ENCODE results near the gene GYS2. TPM values are rescaled to one million over a fixed set of nuclear protein-coding genes. Genes with fewer than 3 reads are reported as not detected.

The GYS2 gene
- total RNA-seq (2014; rRNA removed; shearing (Covaris generic)) (not detected in 2 replicates), polyA plus RNA-seq (2016; fragmentation: Nextera tagmentation; extraction: Ambion mirVana) (0.08 TPM in 1 of 2 replicates, not detected in the other)

GRCh38 chr12:21604245-21605101 lies at the start of gene GYS2:
Gene GYS2 (minus strand): TSS chr12:21604847. CDS start chr12:21604592, 255 bp downstream.
- no peak for TF ChIP-seq EZH2phosphoT487 (IDR thresholded peaks at IDR 0.05; ENCODE audit: insufficient read depth, low read depth)
- TF ChIP-seq EZH2 (IDR thresholded peaks at IDR 0.05; ENCODE audit: insufficient read depth, poor library complexity, severe bottlenecking): no peak
- in situ Hi-C loops (cut with MboI): no loop called here

GRCh38 chr12:21651821-21652220 lies 47.2 kb upstream of the GYS2 start:
- in situ Hi-C loops (cut with MboI): no loop called here
- DNase-seq: no peak
- peaks cover 82% of the 10 kb centered on the region for H3K79me2 ChIP-seq (ENCODE audit: insufficient read depth)
- no peaks in the 10 kb centered on the region for H3K27me3 ChIP-seq (replicated peaks; ENCODE audit: insufficient read depth)
- no peak overlapping the region for H2AFZ ChIP-seq
- no peak overlapping the region for H3K4me3 ChIP-seq
- no peaks in the 10 kb centered on the region; the same call in 1 of the 2 replicates for H4K20me1 ChIP-seq (ENCODE audit: insufficient read depth)
- H3K9me3 ChIP-seq (ENCODE audit: low read depth): no peaks in the 10 kb centered on the region
- TF ChIP-seq EZH2 (IDR thresholded peaks at IDR 0.05; ENCODE audit: insufficient read depth, poor library complexity, severe bottlenecking): no peak
- TF ChIP-seq EZH2phosphoT487 (IDR thresholded peaks at IDR 0.05; ENCODE audit: insufficient read depth, low read depth): no peak
- peaks cover 54% of the 10 kb centered on the region for H3K36me3 ChIP-seq (ENCODE audit: low read depth)
- peaks cover 12% of the 10 kb centered on the region; the same call in 1 of the 2 replicates for H3K4me1 ChIP-seq (ENCODE audit: insufficient read depth)
- no peak overlapping the region for H3K27ac ChIP-seq
- H3K9me2 ChIP-seq (ENCODE audit: insufficient read depth): no peaks in the 10 kb centered on the region
- 92 to 98% methylated on average over 1 of the region's 1 CpG for WGBS, 2 experiments (ENCODE audit: low coverage in 1 of 2, low lambda C conversion rate in 2 of 2, missing lambda C conversion rate in 2 of 2)
- no peak overlapping the region for H3K9ac ChIP-seq
- no peak overlapping the region for H3K4me2 ChIP-seq (ENCODE audit: unreplicated experiment)
- no peaks in the 10 kb centered on the region; the same call in 1 of the 2 replicates for H3F3A ChIP-seq (ENCODE audit: insufficient read depth)

More at GRCh38 chr12:21604245-21605101, at the start of gene GYS2:
- Histone ChIP-seq H3K36me3 (ENCODE audit: low read depth) (no peaks in the 10 kb centered on the region), H3K79me2 (ENCODE audit: insufficient read depth) (no peaks in the 10 kb centered on the region), H2AFZ (no peak within 1 kb of the TSS), H3F3A (ENCODE audit: insufficient read depth) (no peaks in the 10 kb centered on the region), H4K20me1 (ENCODE audit: insufficient read depth) (no peaks in the 10 kb centered on the region), H3K9ac (no peak within 1 kb of the TSS), H3K4me1 (ENCODE audit: insufficient read depth) (no peaks in the 10 kb centered on the region), H3K4me2 (ENCODE audit: unreplicated experiment) (no peak within 1 kb of the TSS), H3K9me2 (ENCODE audit: insufficient read depth) (no peaks in the 10 kb centered on the region), H3K27me3 (replicated peaks; ENCODE audit: insufficient read depth) (no peaks in the 10 kb centered on the region), H3K4me3 (no peak within 1 kb of the TSS), H3K27ac (no peak within 1 kb of the TSS), H3K9me3 (ENCODE audit: low read depth) (no peaks in the 10 kb centered on the region)
- 83 to 84% methylated on average over 7 of the region's 7 CpGs for WGBS, 2 experiments (ENCODE audit: low coverage in 1 of 2, low lambda C conversion rate in 2 of 2, missing lambda C conversion rate in 2 of 2)
- DNase-seq: no peak

- H3K9me3 ChIP-seq (ENCODE audit: low read depth): no peaks in the 10 kb centered on the region
- H3K9me2 ChIP-seq (ENCODE audit: insufficient read depth): no peaks in the 10 kb centered on the region
- H3K4me1 ChIP-seq (ENCODE audit: insufficient read depth): peaks cover 10% of the 10 kb centered on the region; the same call in 1 of the 2 replicates
- H3K9ac ChIP-seq: no peak overlapping the region
- no peak for TF ChIP-seq EZH2 (IDR thresholded peaks at IDR 0.05; ENCODE audit: insufficient read depth, poor library complexity, severe bottlenecking)
- TF ChIP-seq EZH2phosphoT487 (IDR thresholded peaks at IDR 0.05; ENCODE audit: insufficient read depth, low read depth): no peak
- H3K27ac ChIP-seq: no peak overlapping the region
- H3F3A ChIP-seq (ENCODE audit: insufficient read depth): no peaks in the 10 kb centered on the region; the same call in 1 of the 2 replicates
- no peak overlapping the region for H2AFZ ChIP-seq
- no peak overlapping the region for H3K4me3 ChIP-seq
- in situ Hi-C loops (cut with MboI): no loop called here
- DNase-seq: no peak
- H4K20me1 ChIP-seq (ENCODE audit: insufficient read depth): no peaks in the 10 kb centered on the region; the same call in 1 of the 2 replicates
- H3K27me3 ChIP-seq (replicated peaks; ENCODE audit: insufficient read depth): no peaks in the 10 kb centered on the region
- no peak overlapping the region for H3K4me2 ChIP-seq (ENCODE audit: unreplicated experiment)
- H3K79me2 ChIP-seq (ENCODE audit: insufficient read depth): peaks cover 74% of the 10 kb centered on the region
- WGBS, 2 experiments (ENCODE audit: low coverage in 1 of 2, low lambda C conversion rate in 2 of 2, missing lambda C conversion rate in 2 of 2): 95 to 100% methylated on average over 1 of the region's 1 CpG
- H3K36me3 ChIP-seq (ENCODE audit: low read depth): peaks cover 62% of the 10 kb centered on the region
These were observed 46.4 kb upstream of the GYS2 start for GRCh38 chr12:21650997-21651396.

GRCh38 chr12:21649034-21649433 lies 44.4 kb upstream of the GYS2 start:
- 57% methylated on average over 3 of the region's 3 CpGs for WGBS, 2 experiments (ENCODE audit: low coverage in 1 of 2, low lambda C conversion rate in 2 of 2, missing lambda C conversion rate in 2 of 2)
- H2AFZ ChIP-seq: no peak overlapping the region
- H3K79me2 ChIP-seq (ENCODE audit: insufficient read depth): peaks cover 54% of the 10 kb centered on the region
- no peaks in the 10 kb centered on the region for H3K27me3 ChIP-seq (replicated peaks; ENCODE audit: insufficient read depth)
- H3K4me3 ChIP-seq: no peak overlapping the region
- in situ Hi-C loops (cut with MboI): no loop called here
- no peak overlapping the region for H3K27ac ChIP-seq
- peaks cover 67% of the 10 kb centered on the region for H3K36me3 ChIP-seq (ENCODE audit: low read depth)
- no peak overlapping the region for H3K4me2 ChIP-seq (ENCODE audit: unreplicated experiment)
- no peaks in the 10 kb centered on the region; the same call in 1 of the 2 replicates for H3F3A ChIP-seq (ENCODE audit: insufficient read depth)
- no peaks in the 10 kb centered on the region; the same call in 1 of the 2 replicates for H4K20me1 ChIP-seq (ENCODE audit: insufficient read depth)
- DNase-seq: no peak
- no peak overlapping the region for H3K9ac ChIP-seq
- no peaks in the 10 kb centered on the region for H3K9me3 ChIP-seq (ENCODE audit: low read depth)
- TF ChIP-seq EZH2phosphoT487 (IDR thresholded peaks at IDR 0.05; ENCODE audit: insufficient read depth, low read depth) (no peak), EZH2 (IDR thresholded peaks at IDR 0.05; ENCODE audit: insufficient read depth, poor library complexity, severe bottlenecking) (no peak)
- no peaks in the 10 kb centered on the region for H3K9me2 ChIP-seq (ENCODE audit: insufficient read depth)
- H3K4me1 ChIP-seq (ENCODE audit: insufficient read depth): no peaks in the 10 kb centered on the region

Measured in GM23248 (cell line).